HG02571 (cell line): ENCODE results near the gene MTAP.
"Not testable (repeated sequence)": the region's sequence is repeated elsewhere in the genome, so short reads cannot be mapped to it uniquely, and the experiment has no call there.

Source experiments
- ATAC-seq: cut with Tn5 transposase; IDR thresholded peaks from one replicate; pipeline ENCODE4 v1.9.1; 2021; ENCODE audit warnings: mild to moderate bottlenecking, moderate library complexity; ENCODE audit not compliant: unreplicated experiment

MTAP gene

GRCh38 chr9:21906213-21906612, 103.8 kb downstream of the MTAP start:
- no peak for ATAC-seq

- ATAC-seq, result no peak
These were observed 104.4 kb downstream of the MTAP start for GRCh38 chr9:21906881-21907280.

- no peak for ATAC-seq
These were observed 117.2 kb downstream of the MTAP start for GRCh38 chr9:21919377-21920362.

GRCh38 chr9:21923694-21924093, 121.3 kb downstream of the MTAP start:
- ATAC-seq, result no peak

- ATAC-seq, result no peak
These were observed 125.3 kb downstream of the MTAP start for GRCh38 chr9:21927752-21928151.

- no peak for ATAC-seq
These were observed 129.0 kb downstream of the MTAP start for GRCh38 chr9:21931428-21931827.

- no peak for ATAC-seq
These were observed 130.8 kb downstream of the MTAP start for GRCh38 chr9:21933281-21933680.

- no peak for ATAC-seq
These were observed 131.4 kb downstream of the MTAP start for GRCh38 chr9:21933865-21934264.

- ATAC-seq, result no peak
These were observed 133.2 kb downstream of the MTAP start for GRCh38 chr9:21935631-21936030.

- ATAC-seq, result no peak
These were observed 133.7 kb downstream of the MTAP start for GRCh38 chr9:21936161-21936560.

- no peak for ATAC-seq
These were observed 139.0 kb downstream of the MTAP start for GRCh38 chr9:21941337-21941995.

- ATAC-seq, result no peak
These were observed 141.0 kb downstream of the MTAP start for GRCh38 chr9:21943464-21943863.

GRCh38 chr9:21945606-21946005, 143.2 kb downstream of the MTAP start:
- no peak for ATAC-seq

- ATAC-seq, result no peak
These were observed 156.4 kb downstream of the MTAP start for GRCh38 chr9:21958833-21959232.

- ATAC-seq, result not testable (repeated sequence)
These were observed 156.8 kb downstream of the MTAP start for GRCh38 chr9:21959268-21959667.

GRCh38 chr9:21961569-21961968, 159.1 kb downstream of the MTAP start:
- no peak for ATAC-seq

GRCh38 chr9:21964925-21965385, 162.5 kb downstream of the MTAP start:
- ATAC-seq, result peak; percentile 52

GRCh38 chr9:21965401-21965951, 163.0 kb downstream of the MTAP start:
- peak; percentile 86 for ATAC-seq

GRCh38 chr9:21966140-21966851, 163.9 kb downstream of the MTAP start:
- no peak for ATAC-seq

GRCh38 chr9:21967169-21967568, 164.7 kb downstream of the MTAP start:
- no peak for ATAC-seq

- ATAC-seq, result no peak
These were observed 165.3 kb downstream of the MTAP start for GRCh38 chr9:21967702-21968101.
